Measurements from ENCODE around the gene GULP1.

- TF ChIP-seq CTCF (conservative IDR thresholded peaks at IDR 0.05 in 1 of 2, IDR thresholded peaks at IDR 0.05 in 1 of 2; ENCODE audit: low read depth in 1 of 2, low read length in 2 of 2) (no peak), EZH2 (IDR thresholded peaks at IDR 0.05; ENCODE audit: low read length, missing control alignments) (no peak)
Measured at GRCh38 chr2:188277786-188278185, 13.9 kb upstream of the GULP1 start.
